ENCODE data around the gene PLAGL1.

GRCh38 chr6:144013486-144013909 is 5.4 kb upstream of the PLAGL1 start:
- TF ChIP-seq CTCF (IDR thresholded peaks at IDR 0.05; ENCODE audit: control extremely low read depth in 1 of 3, insufficient read depth in 1 of 3, low read depth in 1 of 3, low read length in 3 of 3) (peak; percentile 58 to 97 (median 90)), RBBP5 (IDR thresholded peaks at IDR 0.05; ENCODE audit: borderline replicate concordance, low read depth, low read length) (no peak), YY1 (IDR thresholded peaks at IDR 0.05; ENCODE audit: low read depth, low read length) (peak; percentile 82), NRF1 (IDR thresholded peaks at IDR 0.05; ENCODE audit: low read depth, low read length) (no peak), CREB1 (IDR thresholded peaks at IDR 0.05) (no peak), TAF1 (IDR thresholded peaks at IDR 0.05; ENCODE audit: low read depth, low read length) (no peak), TEAD4 (IDR thresholded peaks at IDR 0.05; ENCODE audit: low read depth, low read length) (peak; percentile 47), NANOG (IDR thresholded peaks at IDR 0.05; ENCODE audit: insufficient read depth, low read depth, low read length, poor library complexity, severe bottlenecking) (no peak), SRF (IDR thresholded peaks at IDR 0.05; ENCODE audit: low read depth, low read length) (no peak), EZH2 (IDR thresholded peaks at IDR 0.05; ENCODE audit: low read depth, low read length, severe bottlenecking) (no peak), MAX (IDR thresholded peaks at IDR 0.05) (0 out of 2 replicates have a peak, but pooled peaks have one; percentile 38), RXRA (IDR thresholded peaks at IDR 0.05; ENCODE audit: insufficient read depth, low read depth, low read length) (no peak), E2F6 (IDR thresholded peaks at IDR 0.05) (no peak), POU5F1 (IDR thresholded peaks at IDR 0.05; ENCODE audit: low read depth, low read length) (no peak)
